Activated T-cell treated with anti-CD3 and anti-CD28 coated beads for 24 hours (primary cell): ENCODE results near the gene UCK1.
"Not testable (repeated sequence)": the region's sequence is repeated elsewhere in the genome, so short reads cannot be mapped to it uniquely, and the experiment has no call there.

Source experiments
- DNase-seq: peaks from one replicate; pipeline ENCODE4 v3.0.0-alpha.2; 2020; ENCODE audit warnings: low read depth

The UCK1 gene

DNA sequence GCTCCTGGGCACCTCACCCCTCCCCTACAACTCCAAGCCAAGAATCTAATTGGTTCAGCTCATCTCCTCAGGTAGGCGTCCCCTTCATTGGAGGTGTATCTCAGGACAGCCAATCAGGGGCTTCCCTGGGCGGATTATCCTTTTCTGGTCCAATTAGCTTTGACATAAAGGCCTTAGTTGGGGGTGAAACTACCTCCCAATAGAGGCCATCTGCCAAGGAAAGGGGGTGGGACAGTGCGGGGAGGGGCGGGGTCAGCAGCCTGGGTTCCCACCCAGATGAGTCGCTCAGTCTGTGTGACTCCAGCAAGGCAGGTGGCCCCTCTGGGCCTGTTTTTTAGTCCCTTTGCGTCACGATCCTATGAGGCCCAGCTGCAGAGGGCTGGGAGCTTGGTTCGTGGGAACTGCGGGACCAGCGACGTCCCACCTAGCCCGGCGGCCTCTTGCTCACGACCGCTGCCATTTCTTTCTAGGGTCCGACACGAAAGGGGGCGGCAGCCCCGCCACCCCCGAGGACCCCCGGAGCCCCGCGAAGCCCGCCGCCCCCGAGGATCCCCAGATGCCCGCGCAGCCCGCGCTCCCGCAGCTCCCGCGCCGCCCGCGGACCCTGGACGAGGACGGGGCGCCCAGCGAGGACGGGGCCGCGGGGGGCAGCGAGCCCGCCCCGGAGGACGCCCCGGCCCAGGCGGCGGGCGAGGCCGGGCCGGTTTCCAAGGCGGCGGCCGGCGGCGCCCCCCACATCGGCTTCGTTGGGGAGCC lies 23.2 kb upstream of the UCK1 start:
- DNase-seq = no peak

DNA sequence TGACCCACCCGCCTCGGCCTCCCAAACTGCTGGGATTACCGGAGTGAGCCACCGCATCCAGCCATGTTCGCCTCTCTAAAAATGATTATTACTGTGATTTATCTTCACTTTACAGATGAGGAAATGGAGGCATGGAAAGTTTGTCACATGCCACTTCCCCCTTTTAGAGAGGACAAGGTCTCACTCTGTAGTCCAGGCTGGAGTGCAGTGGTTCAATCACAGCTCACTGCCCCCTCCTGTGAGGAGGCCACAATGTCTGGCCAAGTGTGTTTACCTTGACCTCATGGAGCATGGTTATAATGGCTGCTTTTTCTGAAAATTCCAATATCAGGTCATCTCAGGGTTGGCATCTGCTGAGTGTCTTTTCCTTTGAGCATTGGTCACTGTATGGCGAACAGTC lies 21.0 kb upstream of the UCK1 start:
- DNase-seq = no peak

DNA sequence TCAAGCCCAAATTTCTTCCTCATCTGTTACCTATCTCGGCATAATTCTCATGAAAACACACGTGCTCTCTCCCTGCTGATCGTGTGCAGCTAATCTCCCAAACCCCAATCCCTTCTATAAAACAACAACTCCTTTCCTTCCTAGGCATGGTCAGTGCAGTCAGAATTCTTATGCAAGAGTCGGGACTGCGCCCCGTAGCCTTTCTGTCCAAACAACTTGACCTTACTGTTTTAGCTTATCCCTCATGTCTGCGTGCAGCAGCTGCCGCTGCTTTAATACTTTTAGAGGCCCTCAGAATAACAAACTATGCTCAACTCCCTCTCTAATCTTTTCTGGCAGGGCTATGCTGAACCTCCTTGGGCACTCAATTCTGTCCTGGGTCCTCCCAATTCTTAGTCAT lies 19.4 kb upstream of the UCK1 start:
- not testable (repeated sequence) for DNase-seq

GRCh38 chr9:131549186-131549585 lies 18.1 kb upstream of the UCK1 start:
- DNase-seq = not testable (repeated sequence)

DNA sequence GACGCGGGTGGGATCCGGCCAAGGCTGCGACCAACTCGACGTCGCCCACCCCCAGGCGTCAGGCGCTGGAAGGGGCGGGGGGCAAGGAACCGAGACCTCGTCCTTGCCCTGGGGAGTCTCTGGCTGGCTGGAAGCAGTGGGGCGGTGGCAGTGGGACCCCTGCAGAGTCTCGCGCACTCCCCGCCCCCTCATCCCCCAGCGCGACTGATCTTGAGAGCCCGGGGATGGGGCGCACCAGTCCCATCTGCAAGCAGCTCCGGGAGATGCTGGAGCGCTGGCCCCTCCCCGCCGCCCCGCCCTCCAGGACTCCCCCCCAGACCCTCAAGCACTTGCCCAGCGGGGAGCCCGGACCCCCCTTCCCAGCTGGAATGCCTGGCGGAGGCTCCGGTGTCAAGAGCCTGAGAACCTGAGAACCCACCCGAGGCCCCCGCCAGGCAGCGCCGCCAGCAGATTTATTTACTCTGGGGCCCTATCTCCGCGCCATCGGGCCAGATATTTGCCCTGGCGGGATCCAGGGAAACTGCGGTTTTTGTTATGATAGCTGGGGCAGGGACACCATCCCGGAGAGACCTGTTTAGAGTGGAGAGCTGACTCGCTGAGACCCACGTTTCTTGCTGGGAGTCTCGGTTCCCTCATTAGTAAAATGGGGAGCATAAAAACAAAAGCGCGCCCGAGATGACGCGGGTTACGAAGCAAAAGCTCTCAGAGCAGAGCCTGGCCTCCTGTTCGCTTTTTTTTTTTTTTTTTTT lies 15.4 kb upstream of the UCK1 start:
- no peak for DNase-seq

DNA sequence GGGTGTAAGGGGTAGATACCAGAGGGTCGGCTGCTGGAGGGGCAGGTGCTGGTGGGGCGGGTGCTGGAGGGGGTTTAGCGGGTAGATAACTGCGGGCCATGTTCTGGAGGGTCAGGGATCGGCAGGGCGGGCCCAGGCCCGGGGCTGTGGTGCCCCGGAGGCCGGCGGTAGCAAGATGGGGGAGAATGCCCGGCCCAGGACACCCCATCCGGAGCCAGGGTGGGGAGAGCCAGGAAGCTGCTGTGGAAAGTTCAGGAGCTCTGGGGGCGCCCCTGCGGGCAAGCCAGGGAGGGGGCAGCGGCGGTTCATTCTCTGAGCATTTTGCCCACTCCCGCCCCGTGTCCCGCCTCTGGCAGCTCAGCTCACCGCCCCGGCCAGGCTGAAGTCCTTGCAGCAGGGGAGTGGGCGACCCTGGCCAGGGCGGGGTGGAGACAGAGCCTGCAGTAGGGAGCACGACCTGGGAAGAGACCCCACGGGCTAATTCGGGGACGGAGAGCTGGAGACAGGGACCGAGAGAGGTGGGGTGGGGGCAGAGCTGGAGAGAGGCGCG lies 14.8 kb upstream of the UCK1 start:
- no peak for DNase-seq

- no peak for DNase-seq
Observed at GRCh38 chr9:131545003-131545785, 14.1 kb upstream of the UCK1 start, which contains the start of gene PRRT1B. TSS of gene PRRT1B (plus strand) at chr9:131545523. CDS start at chr9:131545616, 93 bp downstream.

DNA sequence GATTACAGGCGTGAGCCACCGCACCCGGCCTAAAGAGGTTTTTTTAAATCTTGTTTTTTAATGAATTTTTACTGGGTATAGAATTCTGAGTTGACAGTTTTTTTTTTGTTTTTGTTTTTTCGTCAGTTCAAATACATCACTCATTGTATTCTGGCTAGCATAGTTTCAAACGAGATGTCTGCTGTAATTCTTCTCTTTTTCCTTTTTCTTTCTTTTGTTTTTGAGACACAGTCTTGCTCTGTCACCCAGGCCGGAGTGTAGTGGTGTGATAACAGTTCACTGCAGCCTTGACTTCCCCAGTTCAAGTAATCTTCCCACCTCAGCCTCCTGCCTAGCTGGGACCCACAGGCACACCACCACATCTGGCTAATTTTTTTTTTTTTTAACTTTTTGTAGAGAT lies 12.1 kb upstream of the UCK1 start:
- DNase-seq = no peak

DNA sequence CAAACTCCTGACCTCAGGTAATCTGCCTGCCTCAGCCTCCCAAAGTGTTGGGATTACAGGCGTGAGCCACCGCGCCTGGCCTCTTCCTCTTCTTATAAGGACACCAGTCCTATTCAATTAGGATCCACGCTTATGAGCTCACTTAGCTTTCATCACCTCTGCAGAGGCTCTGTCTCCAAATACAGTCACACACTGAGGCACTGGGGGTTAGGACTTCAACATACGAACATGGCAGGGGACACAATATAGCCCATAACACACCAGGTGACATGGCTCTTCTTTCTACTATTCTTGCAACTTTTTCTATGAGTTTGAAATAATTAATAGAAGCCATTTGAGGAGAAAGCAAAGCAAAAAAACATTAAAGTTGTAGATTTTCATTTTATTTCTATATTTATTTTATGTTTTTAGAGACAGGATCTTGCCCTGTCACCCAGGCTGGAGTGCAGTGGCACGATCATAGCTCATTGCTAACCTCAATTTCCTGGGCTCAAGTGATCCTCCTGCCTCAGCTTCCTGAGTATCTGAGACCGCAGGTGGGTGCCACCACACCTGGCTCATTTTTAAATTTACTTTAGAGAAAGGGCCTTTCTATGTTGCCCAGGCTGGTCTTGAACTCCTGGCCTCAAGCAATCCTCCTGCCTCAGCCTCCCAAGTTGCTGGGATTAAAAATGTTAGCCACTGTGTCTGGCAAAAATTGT lies 8.3 kb upstream of the UCK1 start:
- no peak for DNase-seq

DNA sequence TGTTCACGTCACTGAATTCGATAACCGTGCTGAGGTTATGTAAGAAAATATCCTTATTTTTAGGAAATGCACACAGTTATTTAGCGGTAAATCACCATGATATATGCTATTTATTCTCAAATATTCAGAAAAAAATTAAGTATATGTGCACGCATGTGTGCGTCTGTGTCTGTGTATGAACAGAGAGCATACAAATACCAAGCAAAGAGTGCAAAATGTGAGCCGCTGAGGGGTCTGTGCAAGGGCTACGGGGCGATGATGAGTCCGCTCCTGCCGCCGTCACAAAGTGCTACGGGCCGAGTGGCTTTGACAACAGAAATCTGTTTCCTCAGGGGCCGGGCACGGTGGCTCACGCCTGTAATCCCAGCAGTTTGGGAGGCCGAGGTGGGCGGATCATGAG lies 6.9 kb upstream of the UCK1 start:
- no peak for DNase-seq

- DNase-seq = no peak
Observed at GRCh38 chr9:131534721-131535237, 3.7 kb upstream of the UCK1 start.

GRCh38 chr9:131530546-131530919 lies 530 bp downstream of the UCK1 start:
- DNase-seq = no peak

GRCh38 chr9:131529597-131530545 lies 1.2 kb downstream of the UCK1 start:
- no peak for DNase-seq

DNA sequence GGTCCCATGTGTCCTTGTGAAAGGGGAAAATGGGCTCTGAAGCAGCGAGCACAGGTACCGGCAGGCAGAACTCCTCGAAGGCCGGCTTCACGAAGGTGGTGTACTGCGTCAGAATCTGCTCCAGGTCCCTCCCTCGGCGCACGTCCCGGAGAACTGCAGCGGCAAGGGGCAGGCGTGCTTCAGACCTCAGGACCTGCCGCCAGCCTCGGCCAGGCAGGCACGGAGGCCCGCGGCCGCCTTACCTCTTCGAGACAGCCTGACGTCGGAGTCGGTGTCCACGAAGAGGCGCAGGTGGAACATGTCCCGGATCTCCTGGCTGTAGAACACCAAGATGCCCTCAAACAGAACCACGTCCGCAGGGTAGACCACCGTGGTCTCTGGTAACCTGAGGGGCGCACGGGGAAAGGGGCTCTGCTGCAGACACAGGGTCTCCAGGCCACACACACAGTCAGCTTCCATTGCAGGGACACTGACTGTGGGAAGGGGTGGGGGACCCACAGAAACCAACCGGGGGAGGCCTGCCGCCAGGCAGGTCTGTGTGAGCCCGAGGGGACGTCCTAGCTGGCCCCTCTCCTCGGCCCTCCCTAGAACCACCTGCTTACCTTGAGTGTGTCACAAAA lies 2.1 kb downstream of the UCK1 start:
- DNase-seq = no peak

GRCh38 chr9:131528186-131528585 lies 2.9 kb downstream of the UCK1 start:
- no peak for DNase-seq

DNA sequence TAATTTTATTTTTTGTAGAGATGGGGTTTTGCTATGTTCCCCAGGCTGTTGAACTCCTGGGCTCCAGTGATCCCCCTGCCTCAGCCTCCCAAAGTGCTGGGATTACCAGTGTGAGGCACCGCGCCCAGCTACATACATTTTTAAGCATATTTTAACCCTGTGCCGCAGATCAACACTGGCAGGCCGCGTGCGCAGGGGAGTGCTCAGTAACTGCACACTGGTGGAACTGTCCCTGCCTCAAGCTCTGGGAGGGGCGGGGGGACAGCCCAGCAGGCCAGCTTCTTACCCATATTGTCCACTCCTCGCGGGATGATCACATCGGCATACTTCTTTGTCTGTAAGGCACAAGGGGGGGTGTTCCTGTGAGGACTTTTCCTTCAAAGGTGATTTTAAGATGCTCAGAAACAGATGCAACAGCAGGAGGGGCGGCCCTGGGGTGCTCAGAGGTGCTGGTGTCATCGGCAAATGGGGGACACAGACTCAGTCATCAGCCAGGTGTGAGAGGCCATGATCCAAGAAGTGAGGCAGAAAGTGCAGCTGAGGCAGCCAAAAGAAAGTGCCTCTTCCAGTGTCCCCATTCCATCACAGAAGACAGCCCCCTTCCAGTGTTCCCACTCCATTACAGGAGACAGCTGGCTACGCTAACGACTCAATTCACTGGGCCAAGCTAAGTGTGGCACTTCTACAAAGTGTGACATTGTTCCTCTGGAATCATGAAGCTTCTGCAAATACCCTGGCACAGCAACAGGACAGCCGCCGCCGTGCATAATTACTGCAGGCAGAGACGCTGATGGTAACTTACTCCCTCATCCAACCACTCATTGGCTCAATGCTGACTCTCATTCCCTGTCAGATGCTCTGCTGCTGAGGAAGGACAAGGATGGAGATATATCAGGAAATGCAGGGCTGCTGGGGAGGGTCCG lies 5.2 kb downstream of the UCK1 start:
- DNase-seq = no peak

- no peak for DNase-seq
Observed at GRCh38 chr9:131524665-131525315, 6.3 kb downstream of the UCK1 start.
